GM19397 (cell line): ENCODE data around the gene ANKRD53.

ENCODE experiments used
- ATAC-seq: cut with Tn5 transposase; IDR thresholded peaks from one replicate; pipeline ENCODE4 v1.9.1; 2021; ENCODE audit warnings: mild to moderate bottlenecking, moderate library complexity; ENCODE audit not compliant: unreplicated experiment

The ANKRD53 gene

GRCh38 chr2:70942396-70943204 lies 35.8 kb upstream of the ANKRD53 start:
- no peak for ATAC-seq

- no peak for ATAC-seq
These were observed 35.1 kb upstream of the ANKRD53 start for GRCh38 chr2:70943205-70943871.

- no peak for ATAC-seq
These were observed 34.2 kb upstream of the ANKRD53 start for GRCh38 chr2:70944111-70944690.

- ATAC-seq, result no peak
These were observed 31.5 kb upstream of the ANKRD53 start for GRCh38 chr2:70946832-70947442.

GRCh38 chr2:70947556-70948184 lies 30.8 kb upstream of the ANKRD53 start:
- ATAC-seq, result no peak

- ATAC-seq, result peak; percentile 80
These were observed 30.0 kb upstream of the ANKRD53 start for GRCh38 chr2:70948337-70949003.

- ATAC-seq, result no peak
These were observed 29.3 kb upstream of the ANKRD53 start for GRCh38 chr2:70949086-70949485.

GRCh38 chr2:70954886-70955285 lies 23.5 kb upstream of the ANKRD53 start:
- ATAC-seq, result no peak

GRCh38 chr2:70956141-70956540 lies 22.3 kb upstream of the ANKRD53 start:
- ATAC-seq, result no peak

- ATAC-seq, result no peak
These were observed 20.6 kb upstream of the ANKRD53 start for GRCh38 chr2:70957798-70958197.

GRCh38 chr2:70958759-70959158 lies 19.7 kb upstream of the ANKRD53 start:
- no peak for ATAC-seq

GRCh38 chr2:70959271-70959761 lies 19.1 kb upstream of the ANKRD53 start:
- no peak for ATAC-seq

GRCh38 chr2:70959851-70960832 lies 18.3 kb upstream of the ANKRD53 start:
- ATAC-seq, result no peak

- ATAC-seq, result no peak
These were observed 17.4 kb upstream of the ANKRD53 start for GRCh38 chr2:70960833-70961647.

GRCh38 chr2:70961648-70961994 lies 16.8 kb upstream of the ANKRD53 start:
- ATAC-seq, result no peak

- ATAC-seq, result no peak
These were observed 16.1 kb upstream of the ANKRD53 start for GRCh38 chr2:70962211-70962884.

GRCh38 chr2:70962885-70963878 lies 15.2 kb upstream of the ANKRD53 start:
- no peak for ATAC-seq
